ENCODE data around the gene MUC15.

GRCh38 chr11:26580929-26581328 lies 8.9 kb upstream of the MUC15 start:
- TF ChIP-seq, protein P1, sequence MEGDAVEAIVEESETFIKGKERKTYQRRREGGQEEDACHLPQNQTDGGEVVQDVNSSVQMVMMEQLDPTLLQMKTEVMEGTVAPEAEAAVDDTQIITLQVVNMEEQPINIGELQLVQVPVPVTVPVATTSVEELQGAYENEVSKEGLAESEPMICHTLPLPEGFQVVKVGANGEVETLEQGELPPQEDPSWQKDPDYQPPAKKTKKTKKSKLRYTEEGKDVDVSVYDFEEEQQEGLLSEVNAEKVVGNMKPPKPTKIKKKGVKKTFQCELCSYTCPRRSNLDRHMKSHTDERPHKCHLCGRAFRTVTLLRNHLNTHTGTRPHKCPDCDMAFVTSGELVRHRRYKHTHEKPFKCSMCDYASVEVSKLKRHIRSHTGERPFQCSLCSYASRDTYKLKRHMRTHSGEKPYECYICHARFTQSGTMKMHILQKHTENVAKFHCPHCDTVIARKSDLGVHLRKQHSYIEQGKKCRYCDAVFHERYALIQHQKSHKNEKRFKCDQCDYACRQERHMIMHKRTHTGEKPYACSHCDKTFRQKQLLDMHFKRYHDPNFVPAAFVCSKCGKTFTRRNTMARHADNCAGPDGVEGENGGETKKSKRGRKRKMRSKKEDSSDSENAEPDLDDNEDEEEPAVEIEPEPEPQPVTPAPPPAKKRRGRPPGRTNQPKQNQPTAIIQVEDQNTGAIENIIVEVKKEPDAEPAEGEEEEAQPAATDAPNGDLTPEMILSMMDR (IDR thresholded peaks at IDR 0.05), result no peak
- TF ChIP-seq POLR2A (IDR thresholded peaks at IDR 0.05), result no peak

Measured in thyroid gland (tissue), 4 donors.